ENCODE measurements around the gene NUP210.

- TF ChIP-seq, protein P1, sequence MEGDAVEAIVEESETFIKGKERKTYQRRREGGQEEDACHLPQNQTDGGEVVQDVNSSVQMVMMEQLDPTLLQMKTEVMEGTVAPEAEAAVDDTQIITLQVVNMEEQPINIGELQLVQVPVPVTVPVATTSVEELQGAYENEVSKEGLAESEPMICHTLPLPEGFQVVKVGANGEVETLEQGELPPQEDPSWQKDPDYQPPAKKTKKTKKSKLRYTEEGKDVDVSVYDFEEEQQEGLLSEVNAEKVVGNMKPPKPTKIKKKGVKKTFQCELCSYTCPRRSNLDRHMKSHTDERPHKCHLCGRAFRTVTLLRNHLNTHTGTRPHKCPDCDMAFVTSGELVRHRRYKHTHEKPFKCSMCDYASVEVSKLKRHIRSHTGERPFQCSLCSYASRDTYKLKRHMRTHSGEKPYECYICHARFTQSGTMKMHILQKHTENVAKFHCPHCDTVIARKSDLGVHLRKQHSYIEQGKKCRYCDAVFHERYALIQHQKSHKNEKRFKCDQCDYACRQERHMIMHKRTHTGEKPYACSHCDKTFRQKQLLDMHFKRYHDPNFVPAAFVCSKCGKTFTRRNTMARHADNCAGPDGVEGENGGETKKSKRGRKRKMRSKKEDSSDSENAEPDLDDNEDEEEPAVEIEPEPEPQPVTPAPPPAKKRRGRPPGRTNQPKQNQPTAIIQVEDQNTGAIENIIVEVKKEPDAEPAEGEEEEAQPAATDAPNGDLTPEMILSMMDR (IDR thresholded peaks at IDR 0.05) = no peak
- TF ChIP-seq RAD21 (IDR thresholded peaks at IDR 0.05; ENCODE audit: low read length) (no peak), RXRA (IDR thresholded peaks at IDR 0.05; ENCODE audit: borderline replicate concordance, low read depth) (no peak), EZH2phosphoT487 (IDR thresholded peaks at IDR 0.05; ENCODE audit: borderline replicate concordance, low read depth) (no peak), FOXJ3 (CRISPR knock-in tag; IDR thresholded peaks at IDR 0.05) (no peak), REST (IDR thresholded peaks at IDR 0.05; ENCODE audit: low read depth, low read length) (no peak), MAX (IDR thresholded peaks at IDR 0.05; ENCODE audit: low read depth) (no peak), MXI1 (IDR thresholded peaks at IDR 0.05; ENCODE audit: low read depth, low read length) (no peak)
Observed at GRCh38 chr3:13316603-13317002, 103.5 kb downstream of the NUP210 start.

Measured in SK-N-SH (cell line).